A549 (cell line): Measurements from ENCODE around the gene ZNF10. TPM values are rescaled to one million over a fixed set of nuclear protein-coding genes. Genes with fewer than 3 reads are reported as not detected.
A peak's percentile ranks its signal among the peaks of the same experiment; 100 is the strongest.

ENCODE experiments used
- ATAC-seq, 2 experiments: fragments of 200-7000 bp in 1 of 2; fragments of >200 bp in 1 of 2; cut with Nextera tagmentation in 1 of 2; cut with Tn5 transposase in 1 of 2; 3 replicates each; pipeline versions ENCODE4 v1.8.0 to v1.9.1; 2018 to 2020; ENCODE audit warnings: mild to moderate bottlenecking in 1 of 2, moderate library complexity in 1 of 2
- CTCF ChIA-PET: fragments of 300-600 bp; sonication (Branson Sonifier 250); formaldehyde crosslinking; extraction: SDS; loops from one replicate; lab custom pipeline; 2021; ENCODE audit warnings: antibody characterized with exemption, inconsistent platforms; lab: Yijun Ruan, JAX
- POLR2A ChIA-PET: fragments of 350-600 bp; formaldehyde crosslinking; extraction: SDS; loops from one replicate; lab custom pipeline; 2021; ENCODE audit warnings: antibody characterized with exemption, inconsistent platforms; lab: Yijun Ruan, JAX
- DNase-seq, 2 experiments: peaks; one replicate each; pipeline versions ENCODE4 v3.0.0 to v3.0.0-alpha.2; 2011 to 2016; ENCODE audit warnings: low read depth in 1 of 2, low spot score in 1 of 2
- FAIRE-seq: peaks from 2 replicates; lab custom pipeline; 2011; peaks lifted over from hg19 to GRCh38; lab: Jason Lieb, UNC
- H3K27ac ChIP-seq, 2 experiments: fragments of >200 bp; sonication (Bioruptor Twin); formaldehyde crosslinking; 3 replicates each; pipeline ENCODE4 v1.5.1; 2016 to 2017
- H3K4me1 ChIP-seq: fragments of >200 bp; sonication (Bioruptor Twin); formaldehyde crosslinking; 3 replicates; pipeline ENCODE4 v1.6.1; 2016
- H3K4me2 ChIP-seq: fragments of >200 bp; sonication (Bioruptor Twin); formaldehyde crosslinking; 3 replicates; pipeline ENCODE4 v1.6.1; 2016
- H3K4me3 ChIP-seq: fragments of >200 bp; sonication (Bioruptor Twin); formaldehyde crosslinking; 3 replicates; pipeline ENCODE4 v1.5.1; 2016
- H3K9me3 ChIP-seq: fragments of >200 bp; sonication (Bioruptor Twin); formaldehyde crosslinking; 3 replicates; pipeline ENCODE4 v1.6.1; 2016
- BHLHE40 ChIP-seq: IDR thresholded peaks from 2 replicates; pipeline ENCODE4 v1.6.1; 2012; ENCODE audit warnings: low read depth, low read length, inconsistent platforms
- CBX8 ChIP-seq: fragments of 200-600 bp; sonication (generic); IDR thresholded peaks from 2 replicates; pipeline ENCODE4 v1.6.1; 2016
- CTCF ChIP-seq: fragments of >200 bp; sonication (Bioruptor Twin); formaldehyde crosslinking; IDR thresholded peaks from 3 replicates; pipeline ENCODE4 v1.5.1; 2016
- E2F6 ChIP-seq: IDR thresholded peaks from 2 replicates; pipeline ENCODE4 v1.6.1; 2012; ENCODE audit warnings: low read depth, borderline replicate concordance
- EHF ChIP-seq: fragments of 250-450 bp; sonication (Bioruptor Pico); IDR thresholded peaks from 2 replicates; pipeline ENCODE4 v1.5.0; 2020; ENCODE audit warnings: mild to moderate bottlenecking
- EHMT2 ChIP-seq: fragments of 200-600 bp; sonication (generic); IDR thresholded peaks from 2 replicates; pipeline ENCODE4 v1.6.1; 2016; ENCODE audit warnings: antibody characterized with exemption, low read depth, mild to moderate bottlenecking, moderate library complexity
- ESRRA ChIP-seq: fragments of 150-350 bp; IDR thresholded peaks from 2 replicates; pipeline ENCODE4 v1.6.1; 2014; ENCODE audit warnings: mild to moderate bottlenecking, low read length, borderline replicate concordance
- FOSB ChIP-seq: fragments of 250-450 bp; sonication (Bioruptor Pico); IDR thresholded peaks from 2 replicates; pipeline ENCODE4 v1.5.0; 2020; ENCODE audit warnings: mild to moderate bottlenecking, moderate library complexity
- FOXS1 ChIP-seq: fragments of 250-450 bp; sonication (Bioruptor Pico); IDR thresholded peaks from 2 replicates; pipeline ENCODE4 v1.5.0; 2020; ENCODE audit warnings: mild to moderate bottlenecking, moderate library complexity
- GATA3 ChIP-seq: IDR thresholded peaks from 2 replicates; pipeline ENCODE4 v1.6.1; 2012; ENCODE audit warnings: borderline replicate concordance
- HDAC2 ChIP-seq: fragments of 200-600 bp; sonication (generic); IDR thresholded peaks from 2 replicates; pipeline ENCODE4 v1.6.1; 2016
- HES2 ChIP-seq: fragments of >200 bp; sonication (Bioruptor Twin); formaldehyde crosslinking; IDR thresholded peaks from 2 replicates; pipeline ENCODE4 v1.6.1; 2016
- HEYL ChIP-seq: fragments of 250-450 bp; sonication (Bioruptor Pico); IDR thresholded peaks from 2 replicates; pipeline ENCODE4 v1.8.0; 2021; ENCODE audit warnings: mild to moderate bottlenecking, moderate library complexity
- HOXA7 ChIP-seq: fragments of 250-450 bp; sonication (Bioruptor Pico); IDR thresholded peaks from 2 replicates; pipeline ENCODE4 v1.5.0; 2020; ENCODE audit warnings: mild to moderate bottlenecking, moderate library complexity
- HOXB13 ChIP-seq: fragments of 250-450 bp; sonication (Bioruptor Pico); IDR thresholded peaks from 2 replicates; pipeline ENCODE4 v1.5.0; 2020; ENCODE audit warnings: low read depth, mild to moderate bottlenecking, moderate library complexity
- HOXB5 ChIP-seq: fragments of 250-450 bp; sonication (Bioruptor Pico); IDR thresholded peaks from 2 replicates; pipeline ENCODE4 v1.5.0; 2020; ENCODE audit warnings: mild to moderate bottlenecking, moderate library complexity
- JUN ChIP-seq, 2 experiments: fragments of >200 bp; sonication (Bioruptor Twin); formaldehyde crosslinking; IDR thresholded peaks; 2 replicates in 1 of 2; 3 replicates in 1 of 2; pipeline ENCODE4 v1.6.1; 2016 to 2017
- JUNB ChIP-seq: fragments of >200 bp; sonication (Bioruptor Twin); formaldehyde crosslinking; IDR thresholded peaks from 2 replicates; pipeline ENCODE4 v1.6.1; 2016
- KDM5A ChIP-seq: fragments of 200-600 bp; sonication (generic); IDR thresholded peaks from 2 replicates; pipeline ENCODE4 v1.6.1; 2016; ENCODE audit warnings: antibody characterized with exemption, mild to moderate bottlenecking
- MAX ChIP-seq: IDR thresholded peaks from 2 replicates; pipeline ENCODE4 v1.6.1; 2012
- MYC ChIP-seq: IDR thresholded peaks from 2 replicates; pipeline ENCODE4 v1.6.1; 2012; ENCODE audit warnings: mild to moderate bottlenecking, inconsistent platforms, low read length, improper control_type of control experiment, borderline replicate concordance
- NFE2L2 ChIP-seq: fragments of 150-350 bp; conservative IDR thresholded peaks from 2 replicates; pipeline ENCODE4 v1.6.1; 2014; ENCODE audit warnings: low read length
- NPAS2 ChIP-seq: fragments of 250-450 bp; sonication (Bioruptor Pico); IDR thresholded peaks from 2 replicates; pipeline ENCODE4 v1.8.0; 2022; ENCODE audit warnings: mild to moderate bottlenecking, moderate library complexity, borderline replicate concordance
- NR3C1 ChIP-seq: fragments of >200 bp; sonication (Bioruptor Twin); formaldehyde crosslinking; IDR thresholded peaks from 3 replicates; pipeline ENCODE4 v1.6.1; 2017
- PHF8 ChIP-seq: fragments of 200-600 bp; sonication (generic); IDR thresholded peaks from 2 replicates; pipeline ENCODE4 v1.6.1; 2016; ENCODE audit warnings: low read depth, mild to moderate bottlenecking, antibody characterized with exemption, moderate library complexity, borderline replicate concordance
- POLR2A ChIP-seq: IDR thresholded peaks from 2 replicates; pipeline ENCODE4 v1.6.1; 2012; ENCODE audit warnings: mild to moderate bottlenecking, low read length
- POLR2AphosphoS2 ChIP-seq: conservative IDR thresholded peaks from 2 replicates; pipeline ENCODE4 v1.6.1; 2012; ENCODE audit warnings: low read length, improper control_type of control experiment, inconsistent platforms
- RCOR1 ChIP-seq: fragments of 150-350 bp; IDR thresholded peaks from 2 replicates; pipeline ENCODE4 v1.6.1; 2014; ENCODE audit warnings: antibody characterized with exemption, low read length, low read depth
- RFX5 ChIP-seq: fragments of 450-650 bp; IDR thresholded peaks from 2 replicates; pipeline ENCODE4 v1.7.1; 2014; ENCODE audit warnings: antibody characterized with exemption, mild to moderate bottlenecking, moderate library complexity
- RNF2 ChIP-seq: fragments of 200-600 bp; sonication (generic); IDR thresholded peaks from 2 replicates; pipeline ENCODE4 v1.6.1; 2016; ENCODE audit warnings: low read depth, mild to moderate bottlenecking, antibody characterized with exemption, moderate library complexity, borderline replicate concordance
- TP53 ChIP-seq: fragments of 250-450 bp; sonication (Bioruptor Pico); IDR thresholded peaks from 2 replicates; pipeline ENCODE4 v1.5.0; 2021; ENCODE audit warnings: mild to moderate bottlenecking, moderate library complexity
- USF2 ChIP-seq: fragments of 450-650 bp; IDR thresholded peaks from 2 replicates; pipeline ENCODE4 v1.6.1; 2014; ENCODE audit warnings: antibody characterized with exemption
- ZC3H11A ChIP-seq: fragments of 450-650 bp; IDR thresholded peaks from 2 replicates; pipeline ENCODE4 v1.6.1; 2014; ENCODE audit warnings: antibody characterized with exemption, mild to moderate bottlenecking
- ZFP36 ChIP-seq: fragments of 450-650 bp; IDR thresholded peaks from 2 replicates; pipeline ENCODE4 v1.6.1; 2014; ENCODE audit warnings: borderline replicate concordance; ENCODE audit not compliant: partially characterized antibody
- WGBS: methylation state at CpG from one replicate; pipeline ENCODE4 v1.1.6; 2017; ENCODE audit errors: missing lambda C conversion rate; 5-methylcytosine and 5-hydroxymethylcytosine counted together
- polyA minus RNA-seq: library from RNA; depleted of rRNA, polyadenylated mRNA; stranded (reverse); fragments of >200 nt; gene quantifications from 2 replicates; pipeline ENCODE4 v1.2.3, GENCODE V29; 2011; rRNA and poly(A)+ RNA removed
- polyA plus RNA-seq, 4 experiments: library from polyadenylated mRNA; depleted of rRNA in 3 of 4; stranded (reverse); fragments of >200 nt; fragmentation: RNase III in 1 of 4; extraction: RNeasy Plus Mini Kit Qiagen cat#74134 plus additional on column Dnase treatment in 1 of 4; gene quantifications; 2 replicates in 3 of 4; 3 replicates in 1 of 4; pipeline ENCODE4 v1.2.3, GENCODE V29; 2011 to 2017

Gene ZNF10
- polyA plus RNA-seq (2011; rRNA removed) (4.1 and 4.5 TPM in 2 replicates), polyA plus RNA-seq (2017; fragmentation: RNase III; extraction: RNeasy Plus Mini Kit Qiagen cat#74134 plus additional on column Dnase treatment) (2.0 to 2.3 TPM (median 2.2 TPM) in 3 replicates), polyA minus RNA-seq (8.2 and 8.5 TPM in 2 replicates)
- 1.7 and 2.1 TPM in 2 replicates for polyA plus RNA-seq (2012; cell fraction: cytosol; rRNA removed)
- 3.3 and 4.4 TPM in 2 replicates for polyA plus RNA-seq (2012; cell fraction: nucleus; rRNA removed)

- peak; percentile 48 to 99 for DNase-seq
- ATAC-seq = peak; percentile 98 to 99
- no peak for TF ChIP-seq ZC3H11A
- TF ChIP-seq HDAC2 = no peak
- TF ChIP-seq POLR2A = peak; percentile 77
- no peak for TF ChIP-seq ZFP36
- TF ChIP-seq HEYL (CRISPR knock-in tag) = no peak
- TF ChIP-seq NFE2L2 = no peak
- TF ChIP-seq KDM5A = no peak
- TF ChIP-seq MAX = peak; percentile 96
- no peak for TF ChIP-seq ESRRA
- TF ChIP-seq BHLHE40 = 0 out of 2 replicates have a peak, but pooled peaks have one; percentile 29
- no peak for TF ChIP-seq HOXA7 (CRISPR knock-in tag)
- TF ChIP-seq MYC = peak; percentile 36; the same call in 1 of the 2 replicates
- peak; percentile 59; the same call in 1 of the 2 replicates for TF ChIP-seq GATA3
- TF ChIP-seq RNF2 = 0 out of 2 replicates have a peak, but pooled peaks have one; percentile 59
- TF ChIP-seq E2F6 = peak; percentile 90
- TF ChIP-seq FOXS1 (CRISPR knock-in tag) = no peak
- no peak for TF ChIP-seq RCOR1
- no peak for TF ChIP-seq JUNB
- TF ChIP-seq NR3C1 = no peak
- TF ChIP-seq EHF (CRISPR knock-in tag) = no peak
- TF ChIP-seq CTCF = no peak
- TF ChIP-seq FOSB (CRISPR knock-in tag) = no peak
- TF ChIP-seq PHF8 = peak; percentile 87
- TF ChIP-seq CBX8 = no peak
- TF ChIP-seq HOXB5 (CRISPR knock-in tag) = no peak
- no peak for TF ChIP-seq TP53 (CRISPR knock-in tag)
- TF ChIP-seq NPAS2 (CRISPR knock-in tag) = no peak
- peak; percentile 21; the same call in 1 of the 2 replicates for TF ChIP-seq USF2
- no peak for TF ChIP-seq HES2
- peak in 1 of 2 experiments; percentile 57; a peak in 2 of 5 replicates for TF ChIP-seq JUN (IDR thresholded peaks at IDR 0.05)
- TF ChIP-seq EHMT2 = no peak
- no peak for TF ChIP-seq RFX5
- peak; percentile 68; the same call in 1 of the 2 replicates for TF ChIP-seq HOXB13 (CRISPR knock-in tag)
- no peak for TF ChIP-seq POLR2AphosphoS2
Observed at GRCh38 chr12:133130038-133130807, at the start of gene ZNF10, which contains the start of gene ZNF891. Gene ZNF10, plus strand, starts transcription at chr12:133130627. Its CDS starts 13,866 bp downstream, at chr12:133144493. Gene ZNF891, minus strand, starts transcription at chr12:133130274. Its CDS starts 8,356 bp downstream, at chr12:133121918.

More at GRCh38 chr12:133130038-133130807, at the start of gene ZNF10, which contains the start of gene ZNF891:
- H3K9me3 ChIP-seq = peaks cover 89% of the 10 kb centered on the region
- FAIRE-seq = no peak
- no peaks in the 10 kb centered on the region for H3K4me1 ChIP-seq
- H3K4me3 ChIP-seq = peak within 1 kb of the TSS; percentile 70
- ChIA-PET CTCF (no interaction called here), POLR2A (interaction anchor here (0.5 to 1.7 kb wide), 5 partner anchors 50 to 243 kb away, joined by 3 to 12 read pairs (median 4); partner anchors contain the start of genes CHFR, ZNF268 and ZNF84)
- H3K27ac ChIP-seq = peak within 1 kb of the TSS; percentile 74 to 88
- WGBS = 3% methylated on average over 21 of the region's 87 CpGs
- peak within 1 kb of the TSS; percentile 67 for H3K4me2 ChIP-seq
